Measurements from ENCODE around the gene BBS12. TPM values are rescaled to one million over a fixed set of nuclear protein-coding genes. Genes with fewer than 3 reads are reported as not detected.

Gene BBS12
- total RNA-seq, 2 experiments from 2014 or later: 1.8 to 3.2 TPM

DNA sequence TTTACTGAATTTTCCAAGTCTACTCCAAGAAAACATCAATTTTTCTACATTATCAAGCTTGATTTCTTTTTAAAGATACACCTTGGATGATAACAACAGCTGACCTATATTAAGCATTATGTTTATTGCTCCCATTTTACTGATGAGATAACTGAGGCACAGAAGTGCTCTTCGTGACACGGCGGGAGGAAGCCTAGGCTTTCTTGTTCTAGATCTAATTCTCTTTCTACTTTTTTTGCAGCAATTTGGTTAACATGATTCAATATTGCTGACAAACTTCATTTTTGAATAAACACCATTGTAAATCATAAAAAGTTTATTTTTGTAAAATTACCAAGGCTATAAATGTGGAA, 33.8 kb downstream of the BBS12 start:
- BruUV-seq (replicated peaks): no TSS peak
- ChIA-PET POLR2A (interaction anchor here (1.1 kb wide), 1 partner anchor 10 kb away, joined by 3 read pairs; no protein-coding TSS in a partner anchor), CTCF (ENCODE audit: unreplicated experiment) (no interaction called here)
- Histone ChIP-seq H3K4me1 (ENCODE audit: insufficient read depth, low read length, poor library complexity, severe bottlenecking) (no peaks in the 10 kb centered on the region), H3K9me3 (ENCODE audit: low read length) (no peaks in the 10 kb centered on the region), H3K4me2 (ENCODE audit: low read length) (no peak overlapping the region), H3K27ac (ENCODE audit: low read depth, low read length, poor library complexity, severe bottlenecking) (no peak overlapping the region), H3K9me2 (ENCODE audit: insufficient read depth, low read length) (no peaks in the 10 kb centered on the region), H3K79me2 (ENCODE audit: insufficient read depth, low read depth, low read length) (no peaks in the 10 kb centered on the region), H2AFZ (ENCODE audit: low read length) (no peak overlapping the region), H4K20me1 (ENCODE audit: insufficient read depth, low read length) (no peaks in the 10 kb centered on the region), H3K36me3 (ENCODE audit: insufficient read depth, low read length) (no peaks in the 10 kb centered on the region), H3K4me3 (ENCODE audit: low read depth, low read length, poor library complexity, severe bottlenecking) (no peak overlapping the region)
- DNase-seq (ENCODE audit: low spot score): no peak
- intact Hi-C loops (cut with micrococcal nuclease; ENCODE audit: unreplicated experiment): no loop called here
- TF ChIP-seq CTCF (conservative IDR thresholded peaks at IDR 0.05; ENCODE audit: low read length) (no peak), EZH2phosphoT487 (IDR thresholded peaks at IDR 0.05; ENCODE audit: borderline replicate concordance, low read depth, low read length) (no peak)

DNA sequence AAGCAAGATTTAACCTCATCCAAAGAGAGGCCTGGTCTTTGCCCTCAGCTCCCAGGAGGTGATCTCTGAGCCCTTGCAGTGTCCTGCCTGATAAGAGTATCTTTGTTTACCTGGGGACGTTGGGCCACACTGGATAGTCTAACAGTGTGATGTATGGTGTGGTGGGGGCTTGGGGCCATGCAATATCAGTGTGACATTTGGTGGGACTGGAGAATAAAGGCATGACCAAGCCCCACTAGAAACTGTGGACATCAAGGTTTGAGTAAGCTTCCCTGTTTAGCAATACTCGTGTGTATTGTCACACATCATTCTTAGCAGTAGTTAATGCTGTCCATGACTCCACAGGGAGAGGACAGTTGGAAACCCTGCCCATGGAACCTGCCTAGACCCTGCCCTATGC, 34.4 kb downstream of the BBS12 start:
- Histone ChIP-seq H3K4me2 (ENCODE audit: low read length) (no peak overlapping the region), H2AFZ (ENCODE audit: low read length) (no peak overlapping the region)
- POLR2A ChIA-PET: interaction anchor here (0.6 to 1.3 kb wide), 3 partner anchors 10 to 1210 kb away, joined by 3 read pairs; no protein-coding TSS in a partner anchor

GRCh38 chr4:122771724-122772123, 39.2 kb downstream of the BBS12 start:
- Histone ChIP-seq H3K36me3 (ENCODE audit: insufficient read depth, low read length) (no peaks in the 10 kb centered on the region), H3K4me1 (ENCODE audit: insufficient read depth, low read length, poor library complexity, severe bottlenecking) (no peaks in the 10 kb centered on the region), H4K20me1 (ENCODE audit: insufficient read depth, low read length) (no peaks in the 10 kb centered on the region), H3K9me3 (ENCODE audit: low read length) (no peaks in the 10 kb centered on the region), H3K79me2 (ENCODE audit: insufficient read depth, low read depth, low read length) (no peaks in the 10 kb centered on the region), H3K4me3 (ENCODE audit: low read depth, low read length, poor library complexity, severe bottlenecking) (no peak overlapping the region), H3K4me2 (ENCODE audit: low read length) (no peak overlapping the region), H2AFZ (ENCODE audit: low read length) (no peak overlapping the region), H3K27ac (ENCODE audit: low read depth, low read length, poor library complexity, severe bottlenecking) (no peak overlapping the region), H3K9me2 (ENCODE audit: insufficient read depth, low read length) (no peaks in the 10 kb centered on the region)
- DNase-seq (ENCODE audit: low spot score): no peak
- CTCF ChIA-PET (ENCODE audit: unreplicated experiment): no interaction called here
- intact Hi-C loops (cut with micrococcal nuclease; ENCODE audit: unreplicated experiment): no loop called here
- no TSS peak for BruUV-seq (replicated peaks)
- no peak for TF ChIP-seq CTCF (conservative IDR thresholded peaks at IDR 0.05; ENCODE audit: low read length)
- TF ChIP-seq EZH2phosphoT487 (IDR thresholded peaks at IDR 0.05; ENCODE audit: borderline replicate concordance, low read depth, low read length): no peak
- POLR2A ChIA-PET: no interaction called here

More for the DNA sequence above, 34.4 kb downstream of the BBS12 start:
- H3K36me3 ChIP-seq (ENCODE audit: insufficient read depth, low read length): no peaks in the 10 kb centered on the region
- DNase-seq (ENCODE audit: low spot score): no peak
- no peak overlapping the region for H3K27ac ChIP-seq (ENCODE audit: low read depth, low read length, poor library complexity, severe bottlenecking)
- no peaks in the 10 kb centered on the region for H4K20me1 ChIP-seq (ENCODE audit: insufficient read depth, low read length)
- no peaks in the 10 kb centered on the region for H3K4me1 ChIP-seq (ENCODE audit: insufficient read depth, low read length, poor library complexity, severe bottlenecking)
- no peak for TF ChIP-seq EZH2phosphoT487 (IDR thresholded peaks at IDR 0.05; ENCODE audit: borderline replicate concordance, low read depth, low read length)
- no peak for TF ChIP-seq CTCF (conservative IDR thresholded peaks at IDR 0.05; ENCODE audit: low read length)
- no peaks in the 10 kb centered on the region for H3K9me2 ChIP-seq (ENCODE audit: insufficient read depth, low read length)
- no TSS peak for BruUV-seq (replicated peaks)
- no peaks in the 10 kb centered on the region for H3K9me3 ChIP-seq (ENCODE audit: low read length)
- CTCF ChIA-PET (ENCODE audit: unreplicated experiment): no interaction called here
- H3K79me2 ChIP-seq (ENCODE audit: insufficient read depth, low read depth, low read length): no peaks in the 10 kb centered on the region
- H3K4me3 ChIP-seq (ENCODE audit: low read depth, low read length, poor library complexity, severe bottlenecking): no peak overlapping the region
- intact Hi-C loops (cut with micrococcal nuclease; ENCODE audit: unreplicated experiment): no loop called here

Data from OCI-LY7 (cell line).